ENCODE measurements around the gene TDRD7.

Gene TDRD7

GRCh38 chr9:97388721-97389238, 23.1 kb upstream of the TDRD7 start:
- DNase-seq, result no peak

GRCh38 chr9:97389249-97389648, 22.6 kb upstream of the TDRD7 start:
- no peak for DNase-seq

- DNase-seq, result no peak
Observed at GRCh38 chr9:97390791-97391406, 21.0 kb upstream of the TDRD7 start.

GRCh38 chr9:97394881-97395280, 17.0 kb upstream of the TDRD7 start:
- DNase-seq, result no peak

- no peak for DNase-seq
Observed at GRCh38 chr9:97395745-97396144, 16.2 kb upstream of the TDRD7 start.

- no peak for DNase-seq
Observed at GRCh38 chr9:97396256-97396655, 15.6 kb upstream of the TDRD7 start.

GRCh38 chr9:97397220-97397619, 14.7 kb upstream of the TDRD7 start:
- no peak for DNase-seq

GRCh38 chr9:97398999-97399758, 12.7 kb upstream of the TDRD7 start:
- DNase-seq, result no peak

GRCh38 chr9:97403746-97404316, 8.1 kb upstream of the TDRD7 start:
- no peak for DNase-seq

- DNase-seq, result no peak
Observed at GRCh38 chr9:97405551-97405950, 6.3 kb upstream of the TDRD7 start.

GRCh38 chr9:97406620-97407177, 5.2 kb upstream of the TDRD7 start:
- no peak for DNase-seq

- no peak for DNase-seq
Observed at GRCh38 chr9:97408562-97408961, 3.3 kb upstream of the TDRD7 start.

- DNase-seq, result no peak
Observed at GRCh38 chr9:97411440-97411788, 482 bp upstream of the TDRD7 start.

GRCh38 chr9:97412626-97413385, 910 bp downstream of the TDRD7 start:
- DNase-seq, result no peak

GRCh38 chr9:97413462-97413861, 1.6 kb downstream of the TDRD7 start:
- DNase-seq, result no peak

GRCh38 chr9:97415146-97415545, 3.2 kb downstream of the TDRD7 start:
- no peak for DNase-seq

GRCh38 chr9:97418880-97419279, 7.0 kb downstream of the TDRD7 start:
- no peak for DNase-seq

- no peak for DNase-seq
Observed at GRCh38 chr9:97419309-97419867, 7.5 kb downstream of the TDRD7 start.

GRCh38 chr9:97425336-97425972, 13.6 kb downstream of the TDRD7 start:
- DNase-seq, result no peak

GRCh38 chr9:97425973-97426336, 14.1 kb downstream of the TDRD7 start:
- no peak for DNase-seq

GRCh38 chr9:97427885-97428284, 16.0 kb downstream of the TDRD7 start:
- no peak for DNase-seq

- no peak for DNase-seq
Observed at GRCh38 chr9:97430316-97431043, 18.6 kb downstream of the TDRD7 start.
